EH (cell line): ENCODE results near the gene INAFM2.

Experiments used
- DNase-seq: peaks from one replicate; pipeline ENCODE4 v3.0.0-alpha.2; 2015; ENCODE audit warnings: low read depth

INAFM2 gene

GRCh38 chr15:40287968-40288367 is 35.5 kb upstream of the INAFM2 start:
- no peak for DNase-seq

GRCh38 chr15:40289140-40289775 is 34.2 kb upstream of the INAFM2 start:
- DNase-seq, result no peak

- DNase-seq, result no peak
These were observed 33.0 kb upstream of the INAFM2 start for GRCh38 chr15:40290545-40290917.

GRCh38 chr15:40290918-40291574 is 32.4 kb upstream of the INAFM2 start:
- DNase-seq, result peak; percentile 69

- no peak for DNase-seq
These were observed 31.2 kb upstream of the INAFM2 start for GRCh38 chr15:40292246-40292645.

GRCh38 chr15:40293006-40293405 is 30.5 kb upstream of the INAFM2 start:
- no peak for DNase-seq

- no peak for DNase-seq
These were observed 29.3 kb upstream of the INAFM2 start for GRCh38 chr15:40293905-40294895.

- no peak for DNase-seq
These were observed 28.2 kb upstream of the INAFM2 start for GRCh38 chr15:40295297-40295696.

- no peak for DNase-seq
These were observed 27.5 kb upstream of the INAFM2 start for GRCh38 chr15:40295877-40296560.

GRCh38 chr15:40296561-40297230 is 26.8 kb upstream of the INAFM2 start:
- no peak for DNase-seq

- DNase-seq, result no peak
These were observed 26.1 kb upstream of the INAFM2 start for GRCh38 chr15:40297356-40297755.

GRCh38 chr15:40298216-40298935 is 25.1 kb upstream of the INAFM2 start:
- no peak for DNase-seq

- DNase-seq, result no peak
These were observed 23.1 kb upstream of the INAFM2 start for GRCh38 chr15:40300367-40300766.

GRCh38 chr15:40300771-40301170 is 22.7 kb upstream of the INAFM2 start:
- no peak for DNase-seq

- no peak for DNase-seq
These were observed 21.9 kb upstream of the INAFM2 start for GRCh38 chr15:40301467-40302179.

- no peak for DNase-seq
These were observed 21.1 kb upstream of the INAFM2 start for GRCh38 chr15:40302288-40302886.

GRCh38 chr15:40302981-40303380 is 20.5 kb upstream of the INAFM2 start:
- DNase-seq, result no peak

- no peak for DNase-seq
These were observed 19.9 kb upstream of the INAFM2 start for GRCh38 chr15:40303576-40303975.

GRCh38 chr15:40305281-40305680 is 18.2 kb upstream of the INAFM2 start:
- DNase-seq, result no peak

- no peak for DNase-seq
These were observed 17.1 kb upstream of the INAFM2 start for GRCh38 chr15:40306371-40306770.
